K562 (cell line): ENCODE measurements around the gene GNAI2.

Experiments used
- MYC ChIP-seq, 2 experiments: fragments of 250-450 bp in 1 of 2; sonication (Bioruptor Pico) in 1 of 2; IDR thresholded peaks; 2 replicates each; pipeline versions ENCODE4 v1.5.1 to v1.6.1; 2012 to 2021; ENCODE audit warnings: low read depth in 2 of 2, borderline replicate concordance in 1 of 2, improper control_type of control experiment in 1 of 2, low read length in 1 of 2, mild to moderate bottlenecking in 1 of 2, moderate library complexity in 1 of 2
- YY1 ChIP-seq, 3 experiments: IDR thresholded peaks; 2 replicates each; pipeline ENCODE4 v1.6.1; 2011; ENCODE audit warnings: low read length in 2 of 3, mild to moderate bottlenecking in 2 of 3, moderate library complexity in 2 of 3, borderline replicate concordance in 1 of 3, control low read depth in 1 of 3, low read depth in 1 of 3; ENCODE audit not compliant: insufficient read depth in 3 of 3, insufficient replicate concordance in 2 of 3, control insufficient read depth in 1 of 3, insufficient read length in 1 of 3; ENCODE audit errors: extremely low read depth in 1 of 3
- ZBTB8A ChIP-seq: fragments of 450-650 bp; IDR thresholded peaks from 2 replicates; pipeline ENCODE4 v1.6.1; 2018; ENCODE audit warnings: mild to moderate bottlenecking, moderate library complexity; ENCODE audit not compliant: partially characterized antibody

GRCh38 chr3:50292159-50293078 lies 56.4 kb downstream of the GNAI2 start, which contains the start of gene IFRD2:
- TF ChIP-seq ZBTB8A (no peak), MYC (IDR thresholded peaks at IDR 0.05; ENCODE audit: low read depth, low read length) (peak; percentile 89), MYC (CRISPR knock-in tag; IDR thresholded peaks at IDR 0.05; ENCODE audit: borderline replicate concordance, low read depth) (no peak), YY1 (IDR thresholded peaks at IDR 0.05; ENCODE audit: borderline replicate concordance in 1 of 3, control insufficient read depth in 1 of 3, extremely low read depth in 1 of 3, insufficient read depth in 3 of 3, insufficient read length in 1 of 3, insufficient replicate concordance in 2 of 3, low read depth in 1 of 3, low read length in 2 of 3) (peak; percentile 52 to 92 (median 87))
